Endothelial cell of umbilical vein (primary cell): ENCODE results near the gene RABEPK. TPM values are rescaled to one million over a fixed set of nuclear protein-coding genes. Genes with fewer than 3 reads are reported as not detected.

Experiments used
- BruUV-seq: library from RNA; stranded (reverse); fragments of 400-500 nt; replicated peaks from 2 replicates; lab custom pipeline; 2021; lab: Mats Ljungman, UMichigan
- CTCF ChIA-PET: fragments of 300-600, 350-600 bp; sonication (Branson Sonifier 250); formaldehyde crosslinking; loops from one replicate; lab custom pipeline; 2021; ENCODE audit warnings: antibody characterized with exemption, inconsistent platforms; lab: Charles Lee
- POLR2A ChIA-PET: fragments of 300-600, 350-600 bp; sonication (Branson Sonifier 250); formaldehyde crosslinking; loops from one replicate; lab custom pipeline; 2021; ENCODE audit warnings: antibody characterized with exemption, inconsistent platforms; lab: Charles Lee
- DNase-seq: peaks from one replicate; pipeline ENCODE4 v3.0.0-alpha.2; 2011; ENCODE audit warnings: low read depth, low spot score
- FAIRE-seq: peaks from 2 replicates; lab custom pipeline; 2011; peaks lifted over from hg19 to GRCh38; lab: Jason Lieb, UNC
- H2AFZ ChIP-seq: 2 replicates; pipeline ENCODE4 v1.6.0; 2012; ENCODE audit warnings: low read depth, low read length, control low read depth, inconsistent platforms
- H3K27ac ChIP-seq: 2 replicates; pipeline ENCODE4 v1.5.1; 2011; ENCODE audit warnings: low read depth, mild to moderate bottlenecking, control low read depth, low read length, moderate library complexity; ENCODE audit not compliant: insufficient read depth
- H3K27me3 ChIP-seq, 2 experiments: 2 replicates each; pipeline versions ENCODE4 v1.6.0 to v1.6.1; 2011; ENCODE audit warnings: low read length in 2 of 2, mixed read lengths in 1 of 2; ENCODE audit not compliant: control insufficient read depth in 2 of 2, insufficient read depth in 2 of 2
- H3K36me3 ChIP-seq, 2 experiments: 2 replicates in 1 of 2; 3 replicates in 1 of 2; pipeline ENCODE4 v1.5.1; 2011; ENCODE audit warnings: low read length in 2 of 2, mild to moderate bottlenecking in 1 of 2, moderate library complexity in 1 of 2; ENCODE audit not compliant: control insufficient read depth in 2 of 2, insufficient read depth in 2 of 2; ENCODE audit errors: extremely low read depth in 1 of 2
- H3K4me1 ChIP-seq: 3 replicates; pipeline ENCODE4 v1.5.1; 2011; ENCODE audit warnings: mild to moderate bottlenecking, low read length; ENCODE audit not compliant: control insufficient read depth, insufficient read depth; ENCODE audit errors: extremely low read depth
- H3K4me2 ChIP-seq: 2 replicates; pipeline ENCODE4 v1.6.1; 2011; ENCODE audit warnings: low read length, control low read depth, mixed read lengths; ENCODE audit not compliant: insufficient read depth
- H3K4me3 ChIP-seq, 3 experiments: fragments of 200-600 bp in 1 of 3; sonication (generic), shearing (Covaris generic) in 1 of 3; replicated peaks in 1 of 3; 2 replicates each; pipeline ENCODE4 v1.5.1; 2011 to 2016; ENCODE audit warnings: control low read depth in 3 of 3, low read length in 3 of 3, mild to moderate bottlenecking in 2 of 3, inconsistent platforms in 1 of 3, low read depth in 1 of 3, moderate library complexity in 1 of 3; ENCODE audit not compliant: insufficient read depth in 1 of 3
- H3K79me2 ChIP-seq: 2 replicates; pipeline ENCODE4 v1.6.0; 2012; ENCODE audit warnings: low read length, inconsistent platforms; ENCODE audit not compliant: control insufficient read depth, insufficient read depth
- H3K9ac ChIP-seq: replicated peaks from 2 replicates; pipeline ENCODE3; 2011; ENCODE audit warnings: low read length, control low read depth; ENCODE audit not compliant: insufficient read depth; ENCODE audit errors: extremely low read depth
- H3K9me1 ChIP-seq: replicated peaks from 3 replicates; pipeline ENCODE4 v1.6.0; 2011; ENCODE audit warnings: mild to moderate bottlenecking, low read length; ENCODE audit not compliant: control insufficient read depth, insufficient read depth; ENCODE audit errors: extremely low read depth
- H3K9me3 ChIP-seq: replicated peaks from 2 replicates; pipeline ENCODE4 v1.5.1; 2012; ENCODE audit warnings: low read length, inconsistent platforms; ENCODE audit not compliant: control insufficient read depth, insufficient read depth
- H4K20me1 ChIP-seq: replicated peaks from 2 replicates; pipeline ENCODE3; 2011; ENCODE audit warnings: mild to moderate bottlenecking, low read length; ENCODE audit not compliant: control insufficient read depth, insufficient read depth; ENCODE audit errors: extremely low read depth
- EZH2 ChIP-seq: IDR thresholded peaks from 2 replicates; pipeline ENCODE4 v1.6.1; 2012; ENCODE audit warnings: borderline replicate concordance, low read depth, mild to moderate bottlenecking, moderate library complexity, low read length, inconsistent platforms; ENCODE audit not compliant: severe bottlenecking
- FOS ChIP-seq: IDR thresholded peaks from 2 replicates; pipeline ENCODE4 v1.6.1; 2011; ENCODE audit warnings: mild to moderate bottlenecking, low read length, moderate library complexity, borderline replicate concordance; ENCODE audit not compliant: insufficient read depth
- GATA2 ChIP-seq: IDR thresholded peaks from 2 replicates; pipeline ENCODE4 v1.7.0; 2011; ENCODE audit warnings: low read depth, mild to moderate bottlenecking, moderate library complexity, mixed read lengths, low read length; ENCODE audit not compliant: insufficient read length, insufficient read depth
- JUN ChIP-seq: IDR thresholded peaks from 2 replicates; pipeline ENCODE4 v1.6.1; 2011; ENCODE audit warnings: borderline replicate concordance, low read depth; ENCODE audit not compliant: insufficient read length, insufficient read depth
- MYC ChIP-seq: IDR thresholded peaks from one replicate; pipeline ENCODE4 v1.6.1; 2011; ENCODE audit warnings: mild to moderate bottlenecking, low read depth, low read length
- POLR2A ChIP-seq: IDR thresholded peaks from 2 replicates; pipeline ENCODE4 v1.6.1; 2012; ENCODE audit warnings: low read depth, mild to moderate bottlenecking, control low read depth, low read length
- POLR2AphosphoS5 ChIP-seq: IDR thresholded peaks from 2 replicates; pipeline ENCODE4 v1.6.1; 2012; ENCODE audit warnings: low read depth, mild to moderate bottlenecking, control low read depth, low read length, moderate library complexity; ENCODE audit not compliant: insufficient read depth
- dilution Hi-C: fragments of 300-500 bp; cut with MboI; formaldehyde crosslinking; loops from one replicate; pipeline ENCODE4 v1.15.0; 2019; ENCODE audit warnings: low sequenced_read_pairs; ENCODE audit not compliant: extremely low pct_ligation_motif_present
- intact Hi-C: fragments of 100-400 bp; cut with micrococcal nuclease; formaldehyde crosslinking; loops from one replicate; pipeline ENCODE4 v1.10.0; 2022
- polyA plus RNA-seq, 4 experiments: library from polyadenylated mRNA; depleted of rRNA in 3 of 4; stranded (reverse) in 3 of 4; unstranded in 1 of 4; fragments of >200 nt; gene quantifications; 2 replicates each; pipeline versions ENCODE4 v1.2.1 to v1.2.3, GENCODE V29; 2011 to 2012; ENCODE audit warnings: missing spikeins in 1 of 4
- total RNA-seq: library from RNA; stranded (reverse); gene quantifications from 2 replicates; pipeline ENCODE4 v1.2.3, GENCODE V29; 2021
- TF ChIP-seq, protein P1 (sequence below): IDR thresholded peaks from 2 replicates; pipeline ENCODE4 v1.6.1; 2011; ENCODE audit not compliant: insufficient read depth, insufficient read length
- TF ChIP-seq, protein P2 (sequence below), 2 donors: IDR thresholded peaks; 1 replicate in 1 of 2; 2 replicates in 1 of 2; pipeline ENCODE4 v1.5.1; 2011; ENCODE audit warnings: low read length in 2 of 2, mild to moderate bottlenecking in 2 of 2, moderate library complexity in 2 of 2, control low read depth in 1 of 2, inconsistent platforms in 1 of 2, low read depth in 1 of 2; ENCODE audit not compliant: insufficient read depth in 1 of 2; ENCODE audit errors: extremely low read depth in 1 of 2

The RABEPK gene
- total and polyA plus RNA-seq, 2 donors (not counting 3 experiments of a cell fraction or from before 2014, with no cell fraction given), result 18.2 to 23.0 TPM

GRCh38 chr9:125166762-125167161, 33.6 kb upstream of the RABEPK start:
- Histone ChIP-seq H3K9me1 (no peaks in the 10 kb centered on the region), H3K4me1 (no peaks in the 10 kb centered on the region), H3K9me3 (no peaks in the 10 kb centered on the region), H3K9ac (no peak overlapping the region), H3K27me3 (no peaks in the 10 kb centered on the region), H3K27ac (no peak overlapping the region), H3K4me3 (no peak overlapping the region), H3K36me3 (peaks cover 0 to 2% of the 10 kb centered on the region in 2 experiments), H3K4me2 (no peak overlapping the region), H3K79me2 (peaks cover 9% of the 10 kb centered on the region), H4K20me1 (no peaks in the 10 kb centered on the region), H2AFZ (no peak overlapping the region)
- POLR2A ChIA-PET, result no interaction called here
- dilution Hi-C loops, result no loop called here
- DNase-seq, result no peak
- FAIRE-seq, result no peak
- intact Hi-C loops, result no loop called here
- no TSS peak for BruUV-seq
- CTCF ChIA-PET, result no interaction called here
- TF ChIP-seq POLR2A, result no peak
- no peak for TF ChIP-seq MYC
- TF ChIP-seq POLR2AphosphoS5, result no peak
- TF ChIP-seq, protein P1, sequence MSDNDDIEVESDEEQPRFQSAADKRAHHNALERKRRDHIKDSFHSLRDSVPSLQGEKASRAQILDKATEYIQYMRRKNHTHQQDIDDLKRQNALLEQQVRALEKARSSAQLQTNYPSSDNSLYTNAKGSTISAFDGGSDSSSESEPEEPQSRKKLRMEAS, result no peak
- TF ChIP-seq GATA2, result no peak

DNA sequence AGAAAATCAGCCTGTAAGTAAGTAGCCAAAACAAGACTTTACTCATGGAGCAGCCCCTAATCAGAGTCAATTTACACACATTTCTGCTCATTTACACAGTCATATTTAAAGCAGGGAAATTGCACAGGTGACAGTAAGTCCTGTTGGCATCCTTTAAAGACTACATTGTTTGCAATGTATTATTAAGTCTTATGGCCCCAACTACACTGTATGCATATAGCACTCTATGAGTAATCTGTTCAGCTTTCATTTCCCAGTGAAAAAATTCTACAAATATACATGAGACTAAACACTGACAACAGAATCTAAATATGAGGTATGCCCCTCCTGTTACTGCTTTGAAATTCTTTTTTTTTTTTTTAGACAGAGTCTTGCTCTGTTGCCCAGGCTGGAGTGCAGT, 30.4 kb upstream of the RABEPK start:
- intact Hi-C loops (no loop called here), dilution Hi-C loops (no loop called here)
- Histone ChIP-seq H3K4me3 (no peak overlapping the region), H3K79me2 (peaks cover 34% of the 10 kb centered on the region), H4K20me1 (no peaks in the 10 kb centered on the region), H3K9me1 (no peaks in the 10 kb centered on the region), H2AFZ (no peak overlapping the region), H3K27me3 (no peaks in the 10 kb centered on the region), H3K9me3 (no peaks in the 10 kb centered on the region), H3K27ac (no peak overlapping the region), H3K4me1 (peaks cover 10% of the 10 kb centered on the region), H3K9ac (no peak overlapping the region), H3K36me3 (peaks cover 0 to 2% of the 10 kb centered on the region in 2 experiments), H3K4me2 (no peak overlapping the region)
- ChIA-PET CTCF (no interaction called here), POLR2A (interaction anchor here (0.6 kb wide), 1 partner anchor 30 kb away, joined by 8 read pairs; no protein-coding TSS in a partner anchor)
- FAIRE-seq, result no peak
- DNase-seq, result no peak
- no peak for TF ChIP-seq POLR2AphosphoS5
- TF ChIP-seq, protein P1, result no peak
- TF ChIP-seq POLR2A, result no peak
- TF ChIP-seq FOS, result no peak
- TF ChIP-seq GATA2, result no peak
- no peak for TF ChIP-seq MYC
- TF ChIP-seq, protein P2, sequence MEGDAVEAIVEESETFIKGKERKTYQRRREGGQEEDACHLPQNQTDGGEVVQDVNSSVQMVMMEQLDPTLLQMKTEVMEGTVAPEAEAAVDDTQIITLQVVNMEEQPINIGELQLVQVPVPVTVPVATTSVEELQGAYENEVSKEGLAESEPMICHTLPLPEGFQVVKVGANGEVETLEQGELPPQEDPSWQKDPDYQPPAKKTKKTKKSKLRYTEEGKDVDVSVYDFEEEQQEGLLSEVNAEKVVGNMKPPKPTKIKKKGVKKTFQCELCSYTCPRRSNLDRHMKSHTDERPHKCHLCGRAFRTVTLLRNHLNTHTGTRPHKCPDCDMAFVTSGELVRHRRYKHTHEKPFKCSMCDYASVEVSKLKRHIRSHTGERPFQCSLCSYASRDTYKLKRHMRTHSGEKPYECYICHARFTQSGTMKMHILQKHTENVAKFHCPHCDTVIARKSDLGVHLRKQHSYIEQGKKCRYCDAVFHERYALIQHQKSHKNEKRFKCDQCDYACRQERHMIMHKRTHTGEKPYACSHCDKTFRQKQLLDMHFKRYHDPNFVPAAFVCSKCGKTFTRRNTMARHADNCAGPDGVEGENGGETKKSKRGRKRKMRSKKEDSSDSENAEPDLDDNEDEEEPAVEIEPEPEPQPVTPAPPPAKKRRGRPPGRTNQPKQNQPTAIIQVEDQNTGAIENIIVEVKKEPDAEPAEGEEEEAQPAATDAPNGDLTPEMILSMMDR (IDR thresholded peaks at IDR 0.05; ENCODE audit: extremely low read depth in 1 of 2, insufficient read depth in 1 of 2, low read depth in 1 of 2, low read length in 2 of 2), result no peak
- no peak for TF ChIP-seq JUN
- TF ChIP-seq EZH2, result no peak
- BruUV-seq, result no TSS peak
